Measurements from ENCODE around the gene NFKB2. TPM values are rescaled to one million over a fixed set of nuclear protein-coding genes. Genes with fewer than 3 reads are reported as not detected.

Gene NFKB2
- total RNA-seq, 3 donors from 2014 or later, result 26.9 to 72.2 (median 29.0) TPM

- H3K36me3 ChIP-seq (ENCODE audit: low read depth), result no peaks in the 10 kb centered on the region
- intact Hi-C loops (cut with DNase I, micrococcal nuclease), result no loop called here
- H3K4me3 ChIP-seq, result no peak overlapping the region
- ATAC-seq, result no peak
- H3K4me1 ChIP-seq (ENCODE audit: low read depth), result peaks cover 8% of the 10 kb centered on the region
- no peak for DNase-seq
- TF ChIP-seq, protein P1, sequence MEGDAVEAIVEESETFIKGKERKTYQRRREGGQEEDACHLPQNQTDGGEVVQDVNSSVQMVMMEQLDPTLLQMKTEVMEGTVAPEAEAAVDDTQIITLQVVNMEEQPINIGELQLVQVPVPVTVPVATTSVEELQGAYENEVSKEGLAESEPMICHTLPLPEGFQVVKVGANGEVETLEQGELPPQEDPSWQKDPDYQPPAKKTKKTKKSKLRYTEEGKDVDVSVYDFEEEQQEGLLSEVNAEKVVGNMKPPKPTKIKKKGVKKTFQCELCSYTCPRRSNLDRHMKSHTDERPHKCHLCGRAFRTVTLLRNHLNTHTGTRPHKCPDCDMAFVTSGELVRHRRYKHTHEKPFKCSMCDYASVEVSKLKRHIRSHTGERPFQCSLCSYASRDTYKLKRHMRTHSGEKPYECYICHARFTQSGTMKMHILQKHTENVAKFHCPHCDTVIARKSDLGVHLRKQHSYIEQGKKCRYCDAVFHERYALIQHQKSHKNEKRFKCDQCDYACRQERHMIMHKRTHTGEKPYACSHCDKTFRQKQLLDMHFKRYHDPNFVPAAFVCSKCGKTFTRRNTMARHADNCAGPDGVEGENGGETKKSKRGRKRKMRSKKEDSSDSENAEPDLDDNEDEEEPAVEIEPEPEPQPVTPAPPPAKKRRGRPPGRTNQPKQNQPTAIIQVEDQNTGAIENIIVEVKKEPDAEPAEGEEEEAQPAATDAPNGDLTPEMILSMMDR (IDR thresholded peaks at IDR 0.05), result no peak
- H3K9me3 ChIP-seq, result no peaks in the 10 kb centered on the region
These were observed 11.3 kb downstream of the NFKB2 start for GRCh38 chr10:102406815-102407214.

DNA sequence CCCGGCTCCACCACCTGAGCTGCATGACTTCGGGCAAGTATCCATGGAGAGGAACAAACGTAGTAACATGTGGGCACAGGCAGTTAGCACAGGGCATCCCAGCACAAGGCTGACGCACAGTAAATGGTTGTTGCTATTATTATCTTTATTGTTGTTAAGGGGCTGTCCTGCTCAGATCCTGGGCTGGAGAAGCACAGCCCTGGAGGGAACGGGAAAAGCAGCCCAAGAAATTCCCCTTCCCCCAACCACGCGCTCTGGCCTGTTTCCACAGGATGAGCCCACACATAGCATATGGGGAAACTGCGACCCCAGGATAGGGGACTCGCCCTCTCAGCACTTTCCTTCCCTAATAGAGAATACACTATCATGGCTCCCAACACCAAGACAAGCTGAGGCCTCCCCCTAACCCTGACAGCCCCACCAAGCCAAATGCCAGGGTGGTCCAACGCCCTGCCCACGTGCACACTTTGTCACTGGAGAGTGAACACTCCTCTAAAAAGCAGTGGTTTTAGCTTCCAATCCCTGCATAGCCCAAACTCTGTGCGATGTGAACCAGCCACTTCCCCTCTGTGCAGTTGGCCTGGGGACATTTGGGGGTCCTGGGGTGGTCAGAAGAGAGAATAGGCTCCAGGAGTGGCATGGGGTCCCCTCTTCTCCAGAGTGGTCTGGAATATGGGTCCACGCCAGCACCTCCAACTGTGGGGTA is 12.1 kb downstream of the NFKB2 start:
- Histone ChIP-seq H3K4me1 (ENCODE audit: low read depth) (peaks cover 8% of the 10 kb centered on the region), H3K4me3 (no peak overlapping the region), H3K36me3 (ENCODE audit: low read depth) (no peaks in the 10 kb centered on the region), H3K9me3 (no peaks in the 10 kb centered on the region)
- intact Hi-C loops (cut with DNase I, micrococcal nuclease), result no loop called here
- DNase-seq (no peak), ATAC-seq (no peak)
- TF ChIP-seq, protein P1 (IDR thresholded peaks at IDR 0.05), result no peak

GRCh38 chr10:102408131-102408727 is 12.7 kb downstream of the NFKB2 start:
- Histone ChIP-seq H3K36me3 (ENCODE audit: low read depth) (no peaks in the 10 kb centered on the region), H3K9me3 (no peaks in the 10 kb centered on the region), H3K4me1 (ENCODE audit: low read depth) (peaks cover 8% of the 10 kb centered on the region), H3K4me3 (no peak overlapping the region)
- no peak for DNase-seq
- TF ChIP-seq, protein P1 (IDR thresholded peaks at IDR 0.05), result no peak
- intact Hi-C loops (cut with DNase I, micrococcal nuclease), result no loop called here
- ATAC-seq, result no peak

- DNase-seq, result peak in 2 of 3 donors; percentile 59 to 61
- Histone ChIP-seq H3K4me3 (no peak overlapping the region), H3K9me3 (no peaks in the 10 kb centered on the region), H3K36me3 (ENCODE audit: low read depth) (no peaks in the 10 kb centered on the region), H3K4me1 (ENCODE audit: low read depth) (peaks cover 8% of the 10 kb centered on the region)
- peak; percentile 49 for ATAC-seq
- TF ChIP-seq, protein P1 (IDR thresholded peaks at IDR 0.05), result no peak
- intact Hi-C loops (cut with DNase I, micrococcal nuclease), result no loop called here
These were observed 13.5 kb downstream of the NFKB2 start for GRCh38 chr10:102408728-102409603.

DNA sequence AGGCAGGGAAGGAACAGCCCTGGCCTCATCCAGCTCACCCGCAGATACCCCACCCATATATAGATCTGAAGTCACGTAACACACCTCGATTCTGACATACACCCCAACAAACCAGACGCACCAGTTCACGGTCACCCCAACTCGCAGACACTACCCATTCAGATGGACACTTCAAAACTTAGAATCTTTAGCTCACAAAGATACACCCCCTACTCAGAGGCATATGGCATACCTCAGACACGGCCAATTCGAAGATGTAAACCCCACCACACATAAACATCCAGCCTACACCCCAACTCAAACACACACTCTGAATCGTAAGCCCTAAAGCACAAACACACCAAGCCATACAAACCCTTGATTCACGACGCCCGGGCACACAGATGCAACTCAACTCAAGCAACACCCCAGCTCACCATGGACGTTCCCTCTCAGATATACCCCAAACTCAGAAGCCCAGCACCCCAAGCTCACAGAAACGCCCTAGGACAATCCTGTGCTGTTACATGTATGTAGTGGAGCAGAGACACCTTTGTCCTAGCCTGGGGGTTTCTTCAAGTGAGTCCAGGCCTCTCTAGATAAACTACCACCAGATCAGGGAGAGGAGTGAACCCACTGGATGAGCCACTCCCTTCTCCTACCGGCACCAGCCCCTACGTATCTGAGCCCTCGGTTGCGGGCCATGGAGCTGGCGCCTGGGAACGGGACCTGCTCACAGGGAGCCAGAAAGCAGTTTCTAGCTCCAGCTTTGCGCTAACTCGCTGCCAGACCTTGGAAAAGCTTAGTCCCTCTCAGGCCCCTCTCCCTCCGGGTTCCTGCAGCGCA is 14.3 kb downstream of the NFKB2 start:
- H3K4me1 ChIP-seq (ENCODE audit: low read depth), result peaks cover 8% of the 10 kb centered on the region
- H3K9me3 ChIP-seq, result no peaks in the 10 kb centered on the region
- no peak for ATAC-seq
- TF ChIP-seq, protein P1 (IDR thresholded peaks at IDR 0.05), result no peak
- no peak overlapping the region for H3K4me3 ChIP-seq
- no peaks in the 10 kb centered on the region for H3K36me3 ChIP-seq (ENCODE audit: low read depth)
- DNase-seq, result peak in 1 of 3 donors; percentile 43
- intact Hi-C loops (cut with DNase I, micrococcal nuclease), result no loop called here

Data from mucosa of descending colon (tissue), 3 donors.